HepG2 (cell line): Measurements from ENCODE around the gene CS. TPM values are rescaled to one million over a fixed set of nuclear protein-coding genes. Genes with fewer than 3 reads are reported as not detected.

ENCODE experiments used
- ETS1 ChIP-seq: sonication (generic); formaldehyde crosslinking; IDR thresholded peaks from 2 replicates; pipeline ENCODE4 v1.4.0; 2020; ENCODE audit warnings: missing genetic modification reagents
- FOXA1 ChIP-seq, 2 experiments: fragments of 450-650 bp in 1 of 2; sonication (generic) in 1 of 2; formaldehyde crosslinking in 1 of 2; IDR thresholded peaks; 2 replicates each; pipeline versions ENCODE4 v1.4.0 to v1.6.1; 2016 to 2020; ENCODE audit warnings: missing genetic modification reagents in 1 of 2
- IRF2 ChIP-seq: IDR thresholded peaks from 2 replicates; pipeline ENCODE4 v1.6.1; 2018; ENCODE audit warnings: missing genetic modification reagents, missing compliant biosample characterization
- POGZ ChIP-seq: sonication (generic); formaldehyde crosslinking; IDR thresholded peaks from 2 replicates; pipeline ENCODE4 v1.4.0; 2020; ENCODE audit warnings: mild to moderate bottlenecking, missing genetic modification reagents
- RFX1 ChIP-seq: fragments of 450-650 bp; IDR thresholded peaks from 2 replicates; pipeline ENCODE4 v1.6.1; 2017
- SNAI1 ChIP-seq: sonication (generic); formaldehyde crosslinking; IDR thresholded peaks from 2 replicates; pipeline ENCODE4 v1.5.0; 2020; ENCODE audit warnings: mild to moderate bottlenecking, missing genetic modification reagents, borderline replicate concordance
- ZBTB1 ChIP-seq: sonication (generic); formaldehyde crosslinking; IDR thresholded peaks from 2 replicates; pipeline ENCODE4 v1.4.0; 2020; ENCODE audit warnings: missing genetic modification reagents, borderline replicate concordance
- ZBTB8A ChIP-seq: sonication (generic); formaldehyde crosslinking; IDR thresholded peaks from 2 replicates; pipeline ENCODE4 v1.4.0; 2020; ENCODE audit warnings: mild to moderate bottlenecking, low read depth, missing genetic modification reagents, borderline replicate concordance
- ZNF230 ChIP-seq: sonication (generic); formaldehyde crosslinking; IDR thresholded peaks from 2 replicates; pipeline ENCODE4 v1.4.0; 2020; ENCODE audit warnings: mild to moderate bottlenecking, missing genetic modification reagents
- ZNF274 ChIP-seq: sonication (generic); formaldehyde crosslinking; IDR thresholded peaks from 2 replicates; pipeline ENCODE4 v1.5.1; 2020; ENCODE audit warnings: mild to moderate bottlenecking, missing genetic modification reagents
- polyA plus RNA-seq, 8 experiments: library from polyadenylated mRNA; depleted of rRNA in 3 of 8; stranded (reverse) in 7 of 8; unstranded in 1 of 8; fragments of >200 nt; fragmentation: Illumina TruSeq in 4 of 8; extraction: Trizol in 4 of 8; gene quantifications; 2 replicates each; pipeline versions ENCODE4 v1.2.1 to v1.2.3, GENCODE V29; 2011 to 2016; ENCODE audit warnings: low read depth in 4 of 8, missing spikeins in 1 of 8, mixed read lengths in 1 of 8; ENCODE audit not compliant: insufficient read depth in 1 of 8
- total RNA-seq, 5 experiments: library from RNA; depleted of rRNA; stranded (reverse); fragments of >200 nt; fragmentation: Illumina TruSeq; extraction: Trizol; gene quantifications; 2 replicates each; pipeline ENCODE4 v1.2.3, GENCODE V29; 2016; ENCODE audit warnings: low read depth in 1 of 5
- TF ChIP-seq, protein P1 (sequence below), 2 experiments: sonication (generic) in 1 of 2; formaldehyde crosslinking in 1 of 2; IDR thresholded peaks; 2 replicates each; pipeline versions ENCODE4 v1.6.1 to v1.9.0; 2014 to 2022; ENCODE audit warnings: antibody characterized with exemption in 1 of 2, borderline replicate concordance in 1 of 2, inconsistent platforms in 1 of 2, low read depth in 1 of 2, missing genetic modification reagents in 1 of 2
- TF ChIP-seq, protein P2 (sequence below): sonication (generic); formaldehyde crosslinking; conservative IDR thresholded peaks from 2 replicates; pipeline ENCODE4 v1.8.0; 2022; ENCODE audit warnings: mild to moderate bottlenecking, moderate library complexity, missing genetic modification reagents
- TF ChIP-seq, protein P3 (sequence below): IDR thresholded peaks from 2 replicates; pipeline ENCODE4 v1.6.1; 2018; ENCODE audit warnings: missing genetic modification reagents

CS gene
- total and polyA plus RNA-seq, 2 of the 13 experiments (the other 11 are each of a cell fraction or from before 2014, with no cell fraction given), result 173 to 175 TPM

DNA sequence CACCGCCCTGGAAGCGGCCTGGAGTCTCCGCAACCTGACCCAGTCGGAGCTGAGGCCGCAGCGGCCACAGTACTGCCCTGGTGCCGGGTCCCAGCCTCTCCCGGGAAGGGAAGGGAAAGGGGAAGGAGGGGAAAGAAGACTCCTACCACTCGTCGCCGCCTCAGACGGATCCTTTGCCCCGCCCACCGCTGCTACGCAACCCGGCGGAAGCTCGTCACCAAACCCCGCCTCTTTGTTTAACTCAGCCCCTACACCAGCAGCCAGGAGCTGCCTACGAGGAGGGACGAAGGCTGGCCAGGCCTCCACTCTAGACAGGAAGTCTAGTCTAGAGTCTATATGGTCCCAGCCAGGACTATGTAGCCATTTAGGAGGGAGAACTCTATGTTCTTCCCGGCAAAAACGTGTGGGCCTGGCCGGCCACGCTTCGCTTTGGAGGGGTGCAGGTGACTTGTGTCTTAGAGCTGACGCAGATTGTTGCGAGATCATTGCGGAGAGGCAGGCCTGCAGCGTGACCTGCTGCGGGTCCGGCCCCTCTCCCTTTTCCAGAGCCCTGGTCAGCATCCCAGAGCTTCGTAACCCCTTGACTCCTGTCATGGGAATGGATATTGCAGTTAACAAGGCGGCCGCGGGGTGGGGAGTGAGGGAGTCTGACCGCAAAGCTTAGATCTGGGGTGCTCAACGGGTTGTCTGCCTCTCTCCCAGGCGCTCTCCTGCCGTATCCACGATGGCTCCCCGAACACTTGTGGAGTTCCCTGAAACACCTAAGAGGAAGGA is 78.2 kb downstream of the CS start, which contains the start of gene RNF41 (continued):
- TF ChIP-seq, protein P1, sequence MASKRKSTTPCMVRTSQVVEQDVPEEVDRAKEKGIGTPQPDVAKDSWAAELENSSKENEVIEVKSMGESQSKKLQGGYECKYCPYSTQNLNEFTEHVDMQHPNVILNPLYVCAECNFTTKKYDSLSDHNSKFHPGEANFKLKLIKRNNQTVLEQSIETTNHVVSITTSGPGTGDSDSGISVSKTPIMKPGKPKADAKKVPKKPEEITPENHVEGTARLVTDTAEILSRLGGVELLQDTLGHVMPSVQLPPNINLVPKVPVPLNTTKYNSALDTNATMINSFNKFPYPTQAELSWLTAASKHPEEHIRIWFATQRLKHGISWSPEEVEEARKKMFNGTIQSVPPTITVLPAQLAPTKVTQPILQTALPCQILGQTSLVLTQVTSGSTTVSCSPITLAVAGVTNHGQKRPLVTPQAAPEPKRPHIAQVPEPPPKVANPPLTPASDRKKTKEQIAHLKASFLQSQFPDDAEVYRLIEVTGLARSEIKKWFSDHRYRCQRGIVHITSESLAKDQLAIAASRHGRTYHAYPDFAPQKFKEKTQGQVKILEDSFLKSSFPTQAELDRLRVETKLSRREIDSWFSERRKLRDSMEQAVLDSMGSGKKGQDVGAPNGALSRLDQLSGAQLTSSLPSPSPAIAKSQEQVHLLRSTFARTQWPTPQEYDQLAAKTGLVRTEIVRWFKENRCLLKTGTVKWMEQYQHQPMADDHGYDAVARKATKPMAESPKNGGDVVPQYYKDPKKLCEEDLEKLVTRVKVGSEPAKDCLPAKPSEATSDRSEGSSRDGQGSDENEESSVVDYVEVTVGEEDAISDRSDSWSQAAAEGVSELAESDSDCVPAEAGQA (IDR thresholded peaks at IDR 0.05; ENCODE audit: low read depth), result 0 out of 2 replicates have a peak, but pooled peaks have one; percentile 8
- TF ChIP-seq, protein P1 (CRISPR knock-in tag; IDR thresholded peaks at IDR 0.05; ENCODE audit: borderline replicate concordance), result peak; percentile 11; the same call in 1 of the 2 replicates
- TF ChIP-seq FOXA1 (IDR thresholded peaks at IDR 0.05) (no peak), FOXA1 (CRISPR knock-in tag; IDR thresholded peaks at IDR 0.05) (peak; percentile 39), IRF2 (0 out of 2 replicates have a peak, but pooled peaks have one; percentile 27), ZBTB8A (peak; percentile 83; the same call in 1 of the 2 replicates), ETS1 (CRISPR knock-in tag) (0 out of 2 replicates have a peak, but pooled peaks have one; percentile 79), RFX1 (peak; percentile 25; the same call in 1 of the 2 replicates), SNAI1 (CRISPR knock-in tag) (no peak), ZNF274 (CRISPR knock-in tag) (0 out of 2 replicates have a peak, but pooled peaks have one; percentile 75), ZNF230 (CRISPR knock-in tag) (peak; percentile 89; the same call in 1 of the 2 replicates), ZBTB1 (no peak), POGZ (CRISPR knock-in tag) (0 out of 2 replicates have a peak, but pooled peaks have one; percentile 48)
- TF ChIP-seq, protein P2, sequence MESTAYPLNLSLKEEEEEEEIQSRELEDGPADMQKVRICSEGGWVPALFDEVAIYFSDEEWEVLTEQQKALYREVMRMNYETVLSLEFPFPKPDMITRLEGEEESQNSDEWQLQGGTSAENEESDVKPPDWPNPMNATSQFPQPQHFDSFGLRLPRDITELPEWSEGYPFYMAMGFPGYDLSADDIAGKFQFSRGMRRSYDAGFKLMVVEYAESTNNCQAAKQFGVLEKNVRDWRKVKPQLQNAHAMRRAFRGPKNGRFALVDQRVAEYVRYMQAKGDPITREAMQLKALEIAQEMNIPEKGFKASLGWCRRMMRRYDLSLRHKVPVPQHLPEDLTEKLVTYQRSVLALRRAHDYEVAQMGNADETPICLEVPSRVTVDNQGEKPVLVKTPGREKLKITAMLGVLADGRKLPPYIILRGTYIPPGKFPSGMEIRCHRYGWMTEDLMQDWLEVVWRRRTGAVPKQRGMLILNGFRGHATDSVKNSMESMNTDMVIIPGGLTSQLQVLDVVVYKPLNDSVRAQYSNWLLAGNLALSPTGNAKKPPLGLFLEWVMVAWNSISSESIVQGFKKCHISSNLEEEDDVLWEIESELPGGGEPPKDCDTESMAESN (CRISPR knock-in tag), result 0 out of 2 replicates have a peak, but pooled peaks have one; percentile 44
- TF ChIP-seq, protein P3, sequence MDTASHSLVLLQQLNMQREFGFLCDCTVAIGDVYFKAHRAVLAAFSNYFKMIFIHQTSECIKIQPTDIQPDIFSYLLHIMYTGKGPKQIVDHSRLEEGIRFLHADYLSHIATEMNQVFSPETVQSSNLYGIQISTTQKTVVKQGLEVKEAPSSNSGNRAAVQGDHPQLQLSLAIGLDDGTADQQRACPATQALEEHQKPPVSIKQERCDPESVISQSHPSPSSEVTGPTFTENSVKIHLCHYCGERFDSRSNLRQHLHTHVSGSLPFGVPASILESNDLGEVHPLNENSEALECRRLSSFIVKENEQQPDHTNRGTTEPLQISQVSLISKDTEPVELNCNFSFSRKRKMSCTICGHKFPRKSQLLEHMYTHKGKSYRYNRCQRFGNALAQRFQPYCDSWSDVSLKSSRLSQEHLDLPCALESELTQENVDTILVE (CRISPR knock-in tag), result no peak; the same call in 1 of the 2 replicates
